Measurements from ENCODE around the gene POU2F3.

DNA sequence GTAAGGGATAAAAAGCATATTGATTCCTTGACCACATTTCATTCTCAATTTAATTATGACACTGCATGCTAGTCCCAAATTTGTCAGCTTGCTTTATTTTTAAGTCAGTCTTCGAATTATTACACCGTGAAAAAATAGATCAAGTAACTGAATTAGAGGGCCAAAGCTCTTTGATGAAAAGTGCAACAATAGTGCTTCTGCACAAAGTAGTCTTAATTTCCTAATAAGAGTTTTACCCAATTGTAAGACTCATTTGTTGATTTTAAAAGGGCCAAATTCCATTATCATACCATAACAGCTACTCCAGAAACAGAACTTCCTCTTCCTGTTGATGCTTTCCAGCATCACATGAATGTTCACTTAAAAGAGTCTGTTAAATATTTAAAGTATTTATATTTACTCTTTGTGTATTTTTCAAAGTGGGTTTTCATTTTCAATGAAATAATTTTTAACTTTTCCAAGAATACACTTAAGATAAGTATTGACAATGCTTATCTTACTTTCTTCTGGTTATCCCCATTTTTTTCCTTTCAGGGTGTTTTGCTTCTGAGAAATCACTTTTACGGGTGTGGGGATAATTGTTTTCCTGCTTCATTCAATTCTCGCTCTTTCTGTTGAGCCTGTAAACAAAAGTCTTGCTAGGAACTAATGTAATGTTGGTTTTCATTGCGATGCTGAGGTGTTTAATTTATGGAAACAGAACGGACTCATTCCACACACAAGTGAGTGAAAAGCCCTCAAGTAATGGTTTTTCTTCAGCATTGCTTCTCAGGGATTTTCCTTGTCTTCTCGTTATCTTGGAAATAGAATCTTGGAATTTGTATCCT lies 98.4 kb downstream of the POU2F3 start:
- TF ChIP-seq ZNF580 (CRISPR knock-in tag; IDR thresholded peaks at IDR 0.05; ENCODE audit: borderline replicate concordance, low read depth) (no peak), ZFP37 (CRISPR knock-in tag; IDR thresholded peaks at IDR 0.05; ENCODE audit: borderline replicate concordance) (no peak), POLR2AphosphoS5 (IDR thresholded peaks at IDR 0.05; ENCODE audit: low read depth, low read length) (no peak), CTCF (CRISPR knock-in tag; IDR thresholded peaks at IDR 0.05) (no peak), RFX5 (IDR thresholded peaks at IDR 0.05; ENCODE audit: low read depth, low read length) (no peak), ZFP62 (CRISPR knock-in tag; IDR thresholded peaks at IDR 0.05) (no peak), ZNF225 (CRISPR knock-in tag; IDR thresholded peaks at IDR 0.05) (no peak)
- TF ChIP-seq, protein P1, sequence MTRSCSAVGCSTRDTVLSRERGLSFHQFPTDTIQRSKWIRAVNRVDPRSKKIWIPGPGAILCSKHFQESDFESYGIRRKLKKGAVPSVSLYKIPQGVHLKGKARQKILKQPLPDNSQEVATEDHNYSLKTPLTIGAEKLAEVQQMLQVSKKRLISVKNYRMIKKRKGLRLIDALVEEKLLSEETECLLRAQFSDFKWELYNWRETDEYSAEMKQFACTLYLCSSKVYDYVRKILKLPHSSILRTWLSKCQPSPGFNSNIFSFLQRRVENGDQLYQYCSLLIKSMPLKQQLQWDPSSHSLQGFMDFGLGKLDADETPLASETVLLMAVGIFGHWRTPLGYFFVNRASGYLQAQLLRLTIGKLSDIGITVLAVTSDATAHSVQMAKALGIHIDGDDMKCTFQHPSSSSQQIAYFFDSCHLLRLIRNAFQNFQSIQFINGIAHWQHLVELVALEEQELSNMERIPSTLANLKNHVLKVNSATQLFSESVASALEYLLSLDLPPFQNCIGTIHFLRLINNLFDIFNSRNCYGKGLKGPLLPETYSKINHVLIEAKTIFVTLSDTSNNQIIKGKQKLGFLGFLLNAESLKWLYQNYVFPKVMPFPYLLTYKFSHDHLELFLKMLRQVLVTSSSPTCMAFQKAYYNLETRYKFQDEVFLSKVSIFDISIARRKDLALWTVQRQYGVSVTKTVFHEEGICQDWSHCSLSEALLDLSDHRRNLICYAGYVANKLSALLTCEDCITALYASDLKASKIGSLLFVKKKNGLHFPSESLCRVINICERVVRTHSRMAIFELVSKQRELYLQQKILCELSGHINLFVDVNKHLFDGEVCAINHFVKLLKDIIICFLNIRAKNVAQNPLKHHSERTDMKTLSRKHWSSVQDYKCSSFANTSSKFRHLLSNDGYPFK (CRISPR knock-in tag; IDR thresholded peaks at IDR 0.05; ENCODE audit: borderline replicate concordance), result no peak
